HG02970 (cell line): ENCODE measurements around the gene ARL14.

Experiments used
- ATAC-seq: cut with Tn5 transposase; IDR thresholded peaks from one replicate; pipeline ENCODE4 v1.9.1; 2021; ENCODE audit warnings: mild to moderate bottlenecking, moderate library complexity, moderate number of reproducible peaks; ENCODE audit not compliant: unreplicated experiment, low FRiP score

Gene ARL14

GRCh38 chr3:160676547-160677303 is at the start of gene ARL14:
ARL14 (plus strand) TSS chr3:160677160; CDS start chr3:160677347, 187 bp downstream.
- ATAC-seq = no peak

- ATAC-seq = no peak
Observed at GRCh38 chr3:160629491-160629890, 47.5 kb upstream of the ARL14 start.

- ATAC-seq = no peak
Observed at GRCh38 chr3:160633361-160634083, 43.4 kb upstream of the ARL14 start.

GRCh38 chr3:160635213-160635612 is 41.7 kb upstream of the ARL14 start:
- no peak for ATAC-seq

- ATAC-seq = no peak
Observed at GRCh38 chr3:160637086-160637485, 39.9 kb upstream of the ARL14 start.

- no peak for ATAC-seq
Observed at GRCh38 chr3:160638184-160638583, 38.8 kb upstream of the ARL14 start.

- ATAC-seq = no peak
Observed at GRCh38 chr3:160641665-160642309, 35.2 kb upstream of the ARL14 start.

- no peak for ATAC-seq
Observed at GRCh38 chr3:160643994-160644393, 33.0 kb upstream of the ARL14 start.

GRCh38 chr3:160644491-160644890 is 32.5 kb upstream of the ARL14 start:
- no peak for ATAC-seq

GRCh38 chr3:160648701-160649100 is 28.3 kb upstream of the ARL14 start:
- no peak for ATAC-seq

GRCh38 chr3:160649596-160649995 is 27.4 kb upstream of the ARL14 start:
- no peak for ATAC-seq

- no peak for ATAC-seq
Observed at GRCh38 chr3:160653512-160653911, 23.4 kb upstream of the ARL14 start.

GRCh38 chr3:160660902-160661301 is 16.1 kb upstream of the ARL14 start:
- ATAC-seq = no peak

GRCh38 chr3:160661660-160662059 is 15.3 kb upstream of the ARL14 start:
- ATAC-seq = no peak

GRCh38 chr3:160665231-160665630 is 11.7 kb upstream of the ARL14 start:
- ATAC-seq = no peak

- peak; percentile 80 for ATAC-seq
Observed at GRCh38 chr3:160665784-160666526, 11.0 kb upstream of the ARL14 start.

- ATAC-seq = no peak
Observed at GRCh38 chr3:160667452-160667851, 9.5 kb upstream of the ARL14 start.

GRCh38 chr3:160668454-160668853 is 8.5 kb upstream of the ARL14 start:
- no peak for ATAC-seq

- ATAC-seq = peak; percentile 87
Observed at GRCh38 chr3:160671231-160671630, 5.7 kb upstream of the ARL14 start.

GRCh38 chr3:160671995-160672394 is 5.0 kb upstream of the ARL14 start:
- no peak for ATAC-seq

GRCh38 chr3:160673188-160673587 is 3.8 kb upstream of the ARL14 start:
- no peak for ATAC-seq
